ENCODE results near the gene SLC24A3. TPM values are rescaled to one million over a fixed set of nuclear protein-coding genes. Genes with fewer than 3 reads are reported as not detected.

Gene SLC24A3
- total RNA-seq, 1 donor from 2014 or later, result 0.21 TPM

GRCh38 chr20:19544684-19545083 is 332.2 kb downstream of the SLC24A3 start:
- Mint-ChIP-seq H3K4me3 (no peak overlapping the region), H3K9me3 (no peaks in the 10 kb centered on the region), H3K4me1 (peaks cover 8% of the 10 kb centered on the region), H3K36me3 (no peaks in the 10 kb centered on the region), H3K27ac (no peak overlapping the region), H3K27me3 (ENCODE audit: insufficient read depth, low read depth) (peaks cover 6% of the 10 kb centered on the region)
- Histone ChIP-seq H3K79me2 (ENCODE audit: low read depth) (no peaks in the 10 kb centered on the region), H3K4me1 (no peaks in the 10 kb centered on the region), H3K9me3 (ENCODE audit: low read depth) (no peaks in the 10 kb centered on the region), H3K27ac (no peak overlapping the region), H3K4me3 (no peak overlapping the region), H3F3A (ENCODE audit: low read depth) (no peaks in the 10 kb centered on the region), H4K20me1 (ENCODE audit: low read depth) (no peaks in the 10 kb centered on the region), H3K9ac (no peak overlapping the region), H3K27me3 (no peaks in the 10 kb centered on the region), H3K4me2 (no peak overlapping the region), H3K36me3 (no peaks in the 10 kb centered on the region), H2AFZ (replicated peaks) (no peak overlapping the region)
- TF ChIP-seq CTCF (IDR thresholded peaks at IDR 0.05), result no peak
- no peak for TF ChIP-seq EZH2phosphoT487 (IDR thresholded peaks at IDR 0.05)
- TF ChIP-seq EZH2 (IDR thresholded peaks at IDR 0.05), result no peak
- DNase-seq (ENCODE audit: low spot score), result no peak

GRCh38 chr20:19546648-19547047 is 334.2 kb downstream of the SLC24A3 start:
- Histone ChIP-seq H3K27me3 (no peaks in the 10 kb centered on the region), H3K79me2 (ENCODE audit: low read depth) (no peaks in the 10 kb centered on the region), H3F3A (ENCODE audit: low read depth) (peaks cover 3% of the 10 kb centered on the region), H3K9ac (no peak overlapping the region), H3K9me3 (ENCODE audit: low read depth) (no peaks in the 10 kb centered on the region), H3K36me3 (no peaks in the 10 kb centered on the region), H3K4me3 (no peak overlapping the region), H3K4me2 (no peak overlapping the region), H4K20me1 (ENCODE audit: low read depth) (no peaks in the 10 kb centered on the region), H2AFZ (replicated peaks) (no peak overlapping the region), H3K4me1 (peaks cover 3% of the 10 kb centered on the region), H3K27ac (no peak overlapping the region)
- Mint-ChIP-seq H3K27ac (no peak overlapping the region), H3K4me3 (no peak overlapping the region), H3K36me3 (no peaks in the 10 kb centered on the region), H3K27me3 (ENCODE audit: insufficient read depth, low read depth) (no peaks in the 10 kb centered on the region), H3K9me3 (no peaks in the 10 kb centered on the region), H3K4me1 (no peaks in the 10 kb centered on the region)
- TF ChIP-seq EZH2phosphoT487 (IDR thresholded peaks at IDR 0.05), result no peak
- DNase-seq (ENCODE audit: low spot score), result no peak

GRCh38 chr20:19547547-19547946 is 335.1 kb downstream of the SLC24A3 start:
- Histone ChIP-seq H2AFZ (replicated peaks) (no peak overlapping the region), H4K20me1 (ENCODE audit: low read depth) (no peaks in the 10 kb centered on the region), H3K36me3 (no peaks in the 10 kb centered on the region), H3K9me3 (ENCODE audit: low read depth) (no peaks in the 10 kb centered on the region), H3K9ac (no peak overlapping the region), H3K27me3 (no peaks in the 10 kb centered on the region), H3K4me1 (peaks cover 12% of the 10 kb centered on the region), H3K27ac (no peak overlapping the region), H3K4me2 (no peak overlapping the region), H3K4me3 (no peak overlapping the region), H3K79me2 (ENCODE audit: low read depth) (no peaks in the 10 kb centered on the region), H3F3A (ENCODE audit: low read depth) (peaks cover 12% of the 10 kb centered on the region)
- DNase-seq (ENCODE audit: low spot score), result no peak
- no peaks in the 10 kb centered on the region for H3K4me1 Mint-ChIP-seq
- no peak for TF ChIP-seq CTCF (IDR thresholded peaks at IDR 0.05)
- no peak for TF ChIP-seq EZH2phosphoT487 (IDR thresholded peaks at IDR 0.05)
- no peak for TF ChIP-seq EZH2 (IDR thresholded peaks at IDR 0.05)
- no peaks in the 10 kb centered on the region for H3K9me3 Mint-ChIP-seq
- no peaks in the 10 kb centered on the region for H3K27me3 Mint-ChIP-seq (ENCODE audit: insufficient read depth, low read depth)
- no peaks in the 10 kb centered on the region for H3K36me3 Mint-ChIP-seq
- H3K4me3 Mint-ChIP-seq, result no peak overlapping the region
- H3K27ac Mint-ChIP-seq, result no peak overlapping the region

- Histone ChIP-seq H3K27ac (no peak overlapping the region), H3K79me2 (ENCODE audit: low read depth) (no peaks in the 10 kb centered on the region), H3K9ac (no peak overlapping the region), H4K20me1 (ENCODE audit: low read depth) (no peaks in the 10 kb centered on the region), H3F3A (ENCODE audit: low read depth) (peaks cover 15% of the 10 kb centered on the region), H3K27me3 (no peaks in the 10 kb centered on the region), H3K4me1 (peaks cover 18% of the 10 kb centered on the region), H2AFZ (replicated peaks) (no peak overlapping the region), H3K4me2 (no peak overlapping the region), H3K36me3 (no peaks in the 10 kb centered on the region), H3K9me3 (ENCODE audit: low read depth) (no peaks in the 10 kb centered on the region), H3K4me3 (no peak overlapping the region)
- TF ChIP-seq EZH2 (IDR thresholded peaks at IDR 0.05), result no peak
- no peak for TF ChIP-seq EZH2phosphoT487 (IDR thresholded peaks at IDR 0.05)
- TF ChIP-seq CTCF (IDR thresholded peaks at IDR 0.05), result no peak
- no peaks in the 10 kb centered on the region for H3K27me3 Mint-ChIP-seq (ENCODE audit: insufficient read depth, low read depth)
- H3K4me3 Mint-ChIP-seq, result no peak overlapping the region
- DNase-seq (ENCODE audit: low spot score), result no peak
- H3K4me1 Mint-ChIP-seq, result no peaks in the 10 kb centered on the region
- H3K27ac Mint-ChIP-seq, result no peak overlapping the region
- no peaks in the 10 kb centered on the region for H3K9me3 Mint-ChIP-seq
- no peaks in the 10 kb centered on the region for H3K36me3 Mint-ChIP-seq
Measured at GRCh38 chr20:19549896-19550295, 337.5 kb downstream of the SLC24A3 start.
